NCI-H69 (cell line): Measurements from ENCODE around the gene KASH5.

ENCODE experiments used
- DNase-seq: peaks from one replicate; lab custom pipeline; 2025; lab: John Stamatoyannopoulos, UW

KASH5 gene, protein sequence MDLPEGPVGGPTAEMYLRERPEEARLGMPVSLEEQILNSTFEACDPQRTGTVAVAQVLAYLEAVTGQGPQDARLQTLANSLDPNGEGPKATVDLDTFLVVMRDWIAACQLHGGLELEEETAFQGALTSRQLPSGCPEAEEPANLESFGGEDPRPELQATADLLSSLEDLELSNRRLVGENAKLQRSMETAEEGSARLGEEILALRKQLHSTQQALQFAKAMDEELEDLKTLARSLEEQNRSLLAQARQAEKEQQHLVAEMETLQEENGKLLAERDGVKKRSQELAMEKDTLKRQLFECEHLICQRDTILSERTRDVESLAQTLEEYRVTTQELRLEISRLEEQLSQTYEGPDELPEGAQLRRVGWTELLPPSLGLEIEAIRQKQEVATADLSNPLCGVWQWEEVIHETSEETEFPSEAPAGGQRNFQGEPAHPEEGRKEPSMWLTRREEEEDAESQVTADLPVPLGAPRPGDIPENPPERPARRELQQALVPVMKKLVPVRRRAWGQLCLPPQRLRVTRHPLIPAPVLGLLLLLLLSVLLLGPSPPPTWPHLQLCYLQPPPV

DNA sequence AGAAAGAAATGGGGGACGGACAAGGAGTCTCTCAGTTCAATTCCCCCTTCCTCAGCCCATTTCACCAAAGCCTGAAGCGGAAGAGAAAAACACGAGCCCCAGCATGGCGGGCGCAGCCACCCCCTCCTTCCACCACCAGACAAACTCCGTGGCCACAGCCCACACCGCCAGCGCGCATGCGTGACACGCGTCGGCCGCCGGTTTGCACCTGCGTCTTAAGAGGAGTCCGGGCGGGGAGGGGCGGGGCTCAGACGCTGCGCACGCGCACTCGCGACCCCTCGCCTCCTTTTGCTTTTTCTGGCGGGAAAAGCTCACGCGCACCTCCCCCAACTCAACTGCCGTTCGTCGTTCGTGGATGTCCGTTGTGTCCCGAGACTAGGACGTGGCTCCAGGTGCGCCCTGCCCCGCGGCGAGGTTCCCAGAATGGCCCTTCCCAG, at the start of gene KASH5:
Gene KASH5, plus strand, starts transcription at position 314 of the 437 bp plus-strand sequence. CDS start 2,635 bp downstream, outside the sequence.
- peak; percentile 82 for DNase-seq

GRCh38 chr19:49338691-49339300, 49.3 kb upstream of the KASH5 start:
- peak; percentile 19 for DNase-seq

- DNase-seq, result peak; percentile 51
Measured at GRCh38 chr19:49339301-49340068, 48.6 kb upstream of the KASH5 start.

- peak; percentile 55 for DNase-seq
Measured at GRCh38 chr19:49340069-49340864, 47.8 kb upstream of the KASH5 start.

GRCh38 chr19:49340865-49341718, 47.0 kb upstream of the KASH5 start:
- no peak for DNase-seq

GRCh38 chr19:49342291-49342721, 45.7 kb upstream of the KASH5 start:
- DNase-seq, result no peak

DNA sequence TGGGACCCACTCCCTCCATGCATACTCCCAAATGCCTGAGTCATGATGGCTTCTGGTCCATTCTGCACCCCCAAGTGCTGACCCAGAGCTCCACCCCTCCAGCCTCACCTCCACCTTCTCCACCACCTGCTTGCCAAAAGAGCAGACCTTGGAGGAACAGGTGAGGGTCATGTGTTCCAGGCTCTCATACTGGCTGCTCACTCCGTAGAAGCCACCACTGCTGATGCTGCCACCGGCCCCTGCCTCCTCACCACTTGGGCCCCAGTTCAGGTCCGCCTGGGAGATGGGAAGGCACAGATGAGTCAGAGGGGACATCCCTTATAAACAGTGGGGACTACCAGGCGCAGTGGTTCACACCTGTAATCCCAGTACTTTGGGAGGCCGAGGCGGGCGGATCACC, 44.9 kb upstream of the KASH5 start:
- DNase-seq, result no peak

- no peak for DNase-seq
Measured at GRCh38 chr19:49344505-49345423, 43.3 kb upstream of the KASH5 start.

DNA sequence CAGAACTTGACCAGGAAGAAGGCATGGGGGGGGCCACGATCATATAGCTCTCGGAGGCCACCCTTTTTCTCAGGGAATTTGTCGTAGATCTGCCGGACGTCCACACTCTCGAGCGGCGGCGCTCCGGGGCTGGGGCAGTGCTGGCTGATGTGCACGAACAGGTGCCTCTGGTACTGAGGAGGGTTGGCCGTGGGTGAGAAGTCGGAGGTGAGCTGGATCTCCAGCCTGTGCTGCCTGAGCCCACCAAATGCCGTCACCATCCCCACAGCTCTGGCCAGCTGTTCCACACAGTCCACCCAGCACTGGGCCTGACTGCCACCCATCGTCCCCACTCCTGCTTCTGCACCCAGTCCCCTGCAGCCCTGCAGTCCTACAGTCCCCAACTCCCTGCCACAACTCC, 40.9 kb upstream of the KASH5 start:
- DNase-seq, result no peak

DNA sequence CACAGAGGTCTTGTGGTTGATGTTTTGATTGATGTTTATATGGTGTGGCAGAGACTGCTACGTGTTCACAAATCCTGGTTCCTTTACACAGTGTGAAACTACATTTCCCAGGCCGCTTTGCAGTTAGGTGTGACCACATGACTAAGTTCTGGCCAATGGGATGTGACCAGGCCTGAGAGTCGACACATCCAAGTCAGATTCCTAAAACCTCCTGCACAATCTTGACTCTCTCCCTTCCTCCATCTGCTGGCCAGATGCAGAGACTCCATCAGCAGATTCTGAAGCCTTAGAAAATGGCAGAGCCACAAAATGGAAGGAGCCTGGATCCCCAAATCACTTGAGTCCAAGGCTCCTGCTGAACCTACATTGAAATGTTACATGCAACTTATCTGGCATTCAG, 40.2 kb upstream of the KASH5 start:
- DNase-seq, result no peak

DNA sequence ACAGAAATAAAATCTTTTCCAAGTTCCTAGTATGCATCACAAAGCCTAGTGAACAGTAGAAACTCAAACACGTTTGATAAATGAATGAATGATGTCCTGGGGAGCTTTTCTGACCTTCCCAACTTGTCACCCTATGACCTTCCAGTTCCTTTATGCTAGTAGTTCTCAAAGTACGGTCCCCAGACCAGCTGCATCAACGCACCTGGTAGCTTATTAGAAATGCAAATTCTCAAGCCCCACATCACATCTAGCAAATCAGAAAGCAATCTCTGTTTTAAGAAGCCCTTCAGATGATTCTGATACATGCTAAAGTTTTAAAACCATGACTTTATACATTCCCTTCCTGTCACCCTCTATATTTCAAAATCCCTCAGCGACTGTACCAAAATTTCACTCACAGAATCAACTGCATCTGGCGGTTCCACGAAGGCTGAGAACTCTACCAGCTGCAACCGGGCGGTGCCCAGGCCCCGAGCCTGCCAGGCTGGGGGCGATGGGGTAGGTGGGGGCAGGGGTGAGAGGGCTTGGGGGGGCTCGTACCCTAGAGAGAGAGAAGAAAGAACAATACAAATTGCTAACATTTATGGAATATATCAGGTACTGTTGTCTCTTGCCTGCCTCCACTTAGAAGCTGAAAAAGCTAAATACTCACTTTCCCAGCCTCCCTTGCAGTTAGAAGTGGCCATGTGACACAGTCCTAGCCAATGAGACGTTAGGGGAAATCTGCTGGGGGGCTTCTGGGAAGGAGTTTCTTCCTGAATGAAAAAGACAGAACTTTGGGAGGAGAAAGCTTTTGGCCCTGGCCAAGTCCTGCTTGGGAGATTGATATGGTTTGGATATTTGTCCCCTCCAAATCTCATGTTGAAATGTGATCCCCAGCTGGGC, 39.5 kb upstream of the KASH5 start:
- DNase-seq, result no peak

GRCh38 chr19:49349567-49349966, 38.5 kb upstream of the KASH5 start:
- DNase-seq, result no peak

GRCh38 chr19:49355909-49356353, 32.1 kb upstream of the KASH5 start:
- peak; percentile 16 for DNase-seq

GRCh38 chr19:49356382-49356781, 31.7 kb upstream of the KASH5 start:
- DNase-seq, result no peak

GRCh38 chr19:49357186-49357585, 30.9 kb upstream of the KASH5 start:
- no peak for DNase-seq

DNA sequence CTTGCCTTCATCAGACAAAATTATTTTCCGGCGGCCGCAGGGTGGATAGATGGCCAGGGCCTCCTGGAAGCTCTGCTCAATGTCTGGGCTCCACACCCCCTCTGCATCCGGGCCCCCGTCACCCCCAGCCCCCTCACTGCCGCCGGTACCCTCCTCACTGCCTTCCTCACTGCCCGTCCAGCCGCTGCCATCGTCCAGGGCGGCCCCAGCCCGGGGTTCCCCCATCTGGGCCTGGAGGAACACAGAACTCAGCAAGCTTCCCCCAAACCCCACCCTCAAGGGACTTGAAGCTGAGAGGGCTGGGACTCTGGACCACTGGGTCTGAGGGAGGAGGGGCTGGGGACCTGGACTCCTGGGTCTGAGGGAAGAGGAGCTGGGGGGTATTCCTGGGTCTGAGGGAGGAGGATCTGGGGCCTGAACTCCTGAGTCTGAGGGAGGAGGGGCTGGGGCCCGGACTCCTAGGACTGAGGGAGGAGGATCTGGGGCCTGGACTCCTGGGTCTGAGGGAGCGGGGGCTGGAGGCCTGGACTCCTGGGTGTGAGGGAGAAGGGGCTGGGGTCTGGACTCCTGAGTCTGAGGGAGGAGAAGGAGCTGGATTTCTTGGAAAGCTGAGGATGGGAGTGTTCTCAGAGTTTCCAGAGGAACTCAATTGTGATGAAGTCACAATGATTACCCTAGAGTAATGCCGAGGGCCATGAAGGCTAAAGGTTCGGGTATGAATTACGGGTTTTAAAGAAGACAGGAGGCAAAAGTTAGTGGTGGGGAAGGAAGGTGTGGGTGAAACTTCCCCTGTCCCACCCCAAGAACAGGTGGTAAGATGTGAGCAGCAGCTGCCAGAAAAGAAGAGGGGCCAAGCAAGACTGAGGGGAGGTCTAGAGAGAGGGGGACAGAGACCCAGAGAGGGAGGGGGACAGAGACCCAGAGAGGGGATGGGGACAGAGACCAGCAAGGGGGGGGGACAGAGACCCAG, 27.9 kb upstream of the KASH5 start:
- no peak for DNase-seq

DNA sequence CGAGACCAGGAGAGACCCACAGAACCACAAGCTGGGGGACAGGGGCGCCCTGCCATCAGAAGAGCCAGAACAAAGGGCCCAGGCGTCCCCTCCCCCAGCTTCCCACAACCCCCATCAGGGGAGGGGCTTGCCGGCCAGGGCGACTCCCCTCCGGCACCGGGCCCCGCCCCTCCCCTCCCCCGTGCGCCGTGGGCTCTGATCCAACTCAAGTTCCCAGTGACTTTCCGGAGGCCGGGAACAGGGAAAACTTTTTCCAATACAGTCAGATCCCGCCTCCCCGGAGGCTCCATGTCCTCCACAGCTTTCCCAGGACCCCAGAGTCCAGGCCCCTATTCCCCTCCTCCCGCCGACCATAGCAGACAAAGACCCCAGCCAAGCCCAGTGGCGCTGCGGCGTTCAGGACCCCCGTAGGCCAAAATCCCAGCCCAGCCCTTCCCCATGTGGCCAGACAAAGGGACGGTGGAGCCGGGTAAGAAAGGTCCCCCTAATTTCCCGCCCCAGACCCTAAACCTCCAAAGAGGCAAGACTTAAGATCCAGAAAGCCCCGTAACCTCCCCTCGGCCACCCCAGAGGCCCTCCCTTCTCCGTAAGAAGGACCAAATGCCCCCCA, 26.5 kb upstream of the KASH5 start:
- DNase-seq, result peak; percentile 30
